Activated CD4-positive, alpha-beta T cell treated with anti-CD3 and anti-CD28 coated beads, Interleukin-2, amount 50 U/mL, for 16 hours (primary cell): Measurements from ENCODE around the gene FBLN2.
"Not testable (repeated sequence)": the region's sequence is repeated elsewhere in the genome, so short reads cannot be mapped to it uniquely, and the experiment has no call there.

Source experiments
- DNase-seq: peaks from one replicate; pipeline ENCODE4 v3.0.0-alpha.2; 2020

The FBLN2 gene

GRCh38 chr3:13550791-13551360 is 2.0 kb downstream of the FBLN2 start:
- DNase-seq: no peak

- DNase-seq: no peak
These were observed 4.1 kb downstream of the FBLN2 start for GRCh38 chr3:13552857-13553652.

GRCh38 chr3:13553686-13554085 is 4.8 kb downstream of the FBLN2 start:
- DNase-seq: no peak

- DNase-seq: no peak
These were observed 6.8 kb downstream of the FBLN2 start for GRCh38 chr3:13555753-13556152.

GRCh38 chr3:13556207-13556606 is 7.3 kb downstream of the FBLN2 start:
- DNase-seq: no peak

GRCh38 chr3:13556917-13557316 is 8.0 kb downstream of the FBLN2 start:
- no peak for DNase-seq

GRCh38 chr3:13557417-13557816 is 8.5 kb downstream of the FBLN2 start:
- DNase-seq: no peak

GRCh38 chr3:13557926-13558325 is 9.0 kb downstream of the FBLN2 start:
- no peak for DNase-seq

- DNase-seq: no peak
These were observed 9.7 kb downstream of the FBLN2 start for GRCh38 chr3:13558651-13559050.

GRCh38 chr3:13559764-13560525 is 11.0 kb downstream of the FBLN2 start:
- no peak for DNase-seq

- DNase-seq: no peak
These were observed 12.5 kb downstream of the FBLN2 start for GRCh38 chr3:13561376-13561775.

- no peak for DNase-seq
These were observed 13.0 kb downstream of the FBLN2 start for GRCh38 chr3:13561967-13562366.

- not testable (repeated sequence) for DNase-seq
These were observed 13.5 kb downstream of the FBLN2 start for GRCh38 chr3:13562421-13562820.

- DNase-seq: no peak
These were observed 14.4 kb downstream of the FBLN2 start for GRCh38 chr3:13563321-13563720.

GRCh38 chr3:13563911-13564310 is 15.0 kb downstream of the FBLN2 start:
- DNase-seq: no peak

- DNase-seq: no peak
These were observed 16.0 kb downstream of the FBLN2 start for GRCh38 chr3:13564751-13565560.

- no peak for DNase-seq
These were observed 16.9 kb downstream of the FBLN2 start for GRCh38 chr3:13565581-13566452.

- DNase-seq: no peak
These were observed 17.5 kb downstream of the FBLN2 start for GRCh38 chr3:13566453-13566748.

GRCh38 chr3:13566769-13567310 is 17.9 kb downstream of the FBLN2 start:
- no peak for DNase-seq

GRCh38 chr3:13567684-13568514 is 19.0 kb downstream of the FBLN2 start:
- no peak for DNase-seq

GRCh38 chr3:13568515-13569028 is 19.6 kb downstream of the FBLN2 start:
- no peak for DNase-seq
